GM19438 (cell line): ENCODE measurements around the gene RHOC.

ENCODE experiments used
- ATAC-seq: cut with Tn5 transposase; IDR thresholded peaks from one replicate; pipeline ENCODE4 v1.9.1; 2021; ENCODE audit warnings: low read depth; ENCODE audit not compliant: unreplicated experiment

Gene RHOC

GRCh38 chr1:112703706-112704105, 3.2 kb downstream of the RHOC start:
- no peak for ATAC-seq

GRCh38 chr1:112702420-112703261, 4.3 kb downstream of the RHOC start:
- no peak for ATAC-seq

- ATAC-seq: no peak
Measured at GRCh38 chr1:112702067-112702395, 4.9 kb downstream of the RHOC start.

GRCh38 chr1:112701227-112702066, 5.5 kb downstream of the RHOC start:
- no peak for ATAC-seq

GRCh38 chr1:112700290-112701226, 6.4 kb downstream of the RHOC start:
- peak; percentile 43 for ATAC-seq

GRCh38 chr1:112699425-112700144, 7.3 kb downstream of the RHOC start:
- ATAC-seq: no peak

GRCh38 chr1:112698366-112699310, 8.3 kb downstream of the RHOC start:
- no peak for ATAC-seq

GRCh38 chr1:112697781-112698201, 9.1 kb downstream of the RHOC start:
- ATAC-seq: no peak

GRCh38 chr1:112696578-112697314, 10.2 kb downstream of the RHOC start:
- no peak for ATAC-seq

- ATAC-seq: no peak
Measured at GRCh38 chr1:112695276-112695675, 11.7 kb downstream of the RHOC start.

GRCh38 chr1:112694363-112694929, 12.5 kb downstream of the RHOC start:
- no peak for ATAC-seq

GRCh38 chr1:112693821-112694220, 13.1 kb downstream of the RHOC start:
- no peak for ATAC-seq

- no peak for ATAC-seq
Measured at GRCh38 chr1:112692681-112693080, 14.2 kb downstream of the RHOC start.

- ATAC-seq: no peak
Measured at GRCh38 chr1:112689842-112690237, 17.1 kb downstream of the RHOC start.

- no peak for ATAC-seq
Measured at GRCh38 chr1:112689196-112689841, 17.6 kb downstream of the RHOC start.

- no peak for ATAC-seq
Measured at GRCh38 chr1:112688781-112689193, 18.1 kb downstream of the RHOC start.

GRCh38 chr1:112687785-112688496, 19.0 kb downstream of the RHOC start:
- no peak for ATAC-seq
